NCI-H1417 treated with DMSO at 0.1 percent for 48 hours (cell line): ENCODE results near the gene TBC1D22A.
"Not testable (repeated sequence)": the region's sequence is repeated elsewhere in the genome, so short reads cannot be mapped to it uniquely, and the experiment has no call there.

Source experiments
- DNase-seq: peaks from one replicate; lab custom pipeline; 2025; lab: John Stamatoyannopoulos, UW

TBC1D22A gene

DNA sequence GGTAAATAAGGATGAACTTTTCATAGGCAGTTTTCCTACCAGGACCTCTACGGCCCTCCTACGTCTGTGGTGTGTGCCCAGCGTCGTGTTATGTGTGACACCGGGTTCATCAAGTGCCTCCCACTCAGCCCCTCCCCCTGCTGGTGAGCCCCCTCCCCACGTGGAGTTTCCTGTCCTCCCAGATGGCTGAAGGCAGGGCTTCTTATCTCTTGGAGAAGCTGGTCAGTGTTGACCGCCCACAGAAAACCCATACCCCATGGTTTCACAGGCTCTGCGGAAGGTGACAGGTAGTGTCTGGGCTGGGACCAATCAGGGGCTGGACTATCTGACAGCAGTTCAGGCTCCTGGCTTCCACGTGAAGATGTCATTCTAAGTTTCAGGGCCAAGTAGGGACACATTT, 393.5 kb downstream of the TBC1D22A start:
- DNase-seq: no peak

DNA sequence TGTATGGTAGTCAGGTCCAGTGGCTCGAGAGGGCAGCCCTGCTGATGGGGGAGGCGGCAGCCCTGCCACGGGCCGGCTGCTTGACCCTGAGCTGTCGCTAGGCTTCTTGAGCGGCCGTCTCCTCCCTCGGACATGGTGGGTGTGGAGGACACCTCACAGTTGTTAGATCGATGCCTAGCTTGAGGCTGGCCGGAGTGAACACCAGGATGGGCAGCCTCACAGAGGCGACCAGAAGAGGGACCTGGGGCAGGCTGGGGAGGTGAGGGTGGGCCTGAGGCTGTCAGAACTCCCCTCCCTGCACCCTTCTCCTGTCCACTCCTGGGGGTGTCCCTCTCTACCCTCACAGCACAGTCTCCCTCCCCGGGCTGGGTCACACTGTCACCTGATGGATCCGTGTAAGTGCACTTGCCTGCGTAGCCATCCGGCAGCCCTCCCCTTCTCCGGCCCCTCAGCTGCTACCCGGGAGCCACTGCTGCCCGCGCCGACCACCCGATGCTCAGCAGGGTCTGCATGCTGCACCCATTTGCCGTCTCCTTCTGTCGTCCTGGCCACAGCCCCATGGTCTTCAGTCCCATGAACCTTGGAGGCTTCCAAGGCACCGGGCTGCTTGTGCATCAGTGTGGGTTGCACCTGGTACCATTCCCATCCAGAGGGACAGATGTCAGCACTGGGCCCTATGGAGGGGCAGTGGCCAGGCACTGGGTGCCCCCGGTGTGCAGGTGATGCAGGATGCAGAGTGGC, 394.1 kb downstream of the TBC1D22A start:
- DNase-seq: no peak

DNA sequence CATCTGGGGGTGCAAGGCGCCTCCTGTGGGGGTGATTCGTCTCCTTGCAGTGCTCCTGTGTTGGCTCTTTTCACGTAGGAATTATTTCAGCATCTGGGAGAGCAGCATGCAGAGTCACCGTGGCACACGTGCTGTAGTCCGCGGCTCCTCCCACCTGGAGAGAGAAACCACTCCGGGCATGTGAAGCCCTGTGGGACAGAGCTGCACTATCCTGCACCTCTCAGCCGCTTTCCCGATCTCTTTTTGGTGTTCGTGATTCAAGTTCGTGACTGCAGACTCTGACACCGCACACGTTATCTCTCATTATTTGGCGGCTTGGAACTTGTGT, 394.6 kb downstream of the TBC1D22A start:
- no peak for DNase-seq

DNA sequence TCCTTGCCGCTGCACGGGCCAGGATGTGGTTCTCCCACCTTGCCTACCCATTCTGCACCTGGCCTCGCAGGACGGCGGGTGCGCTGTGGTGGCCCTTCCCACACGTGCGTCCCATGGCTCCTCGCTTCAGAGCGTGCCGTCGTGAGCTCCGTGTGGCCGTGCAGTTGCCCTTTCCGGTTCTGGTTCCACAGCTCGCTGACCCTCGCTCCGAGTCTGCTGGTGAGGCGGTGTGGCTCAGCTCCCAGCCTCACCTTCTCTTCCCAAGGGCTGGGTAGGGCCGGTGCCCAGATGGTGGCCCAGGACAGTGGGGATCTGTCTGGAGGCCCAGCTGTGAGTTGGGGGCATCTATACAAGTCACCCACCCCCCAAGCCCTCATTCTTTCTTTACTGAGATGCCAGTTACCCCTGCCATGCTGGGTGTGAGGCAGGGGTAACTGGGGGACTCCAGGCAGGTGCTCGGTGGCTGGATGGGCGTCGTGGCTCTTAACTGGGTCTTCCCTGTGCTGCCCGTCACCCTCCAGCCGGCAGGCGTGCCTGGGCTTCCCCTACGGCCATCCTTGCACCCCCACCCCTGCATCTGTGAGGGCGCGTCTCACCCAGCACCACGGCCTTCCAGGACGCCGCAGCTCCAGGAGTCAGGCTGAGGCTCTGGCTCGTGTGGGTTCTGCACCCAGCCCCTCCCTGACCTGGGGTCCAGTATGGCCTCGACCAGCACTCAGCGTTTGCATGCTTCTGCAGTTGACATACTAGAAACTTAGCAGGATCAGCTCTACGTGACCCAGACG, 395.2 kb downstream of the TBC1D22A start:
- DNase-seq: no peak

DNA sequence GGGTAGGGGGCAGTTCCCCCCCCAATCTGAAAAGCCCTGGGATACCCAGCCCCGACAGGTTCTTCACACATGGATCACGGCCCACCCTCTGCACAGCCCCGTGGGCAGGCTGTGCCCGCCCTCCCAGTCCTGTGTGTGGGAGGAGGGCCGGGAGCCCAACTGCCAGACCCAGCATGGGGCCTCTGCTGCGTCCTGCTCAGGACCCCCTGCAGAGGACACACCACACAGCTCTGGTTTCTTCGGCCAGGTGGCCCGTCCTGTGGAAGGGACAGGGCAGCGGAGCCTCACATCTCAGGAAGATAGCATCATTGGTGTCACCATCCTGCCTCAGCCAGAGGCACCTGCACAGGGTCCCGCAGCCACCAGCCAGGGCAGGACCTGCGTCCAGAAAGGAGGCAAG, 396.0 kb downstream of the TBC1D22A start:
- no peak for DNase-seq

DNA sequence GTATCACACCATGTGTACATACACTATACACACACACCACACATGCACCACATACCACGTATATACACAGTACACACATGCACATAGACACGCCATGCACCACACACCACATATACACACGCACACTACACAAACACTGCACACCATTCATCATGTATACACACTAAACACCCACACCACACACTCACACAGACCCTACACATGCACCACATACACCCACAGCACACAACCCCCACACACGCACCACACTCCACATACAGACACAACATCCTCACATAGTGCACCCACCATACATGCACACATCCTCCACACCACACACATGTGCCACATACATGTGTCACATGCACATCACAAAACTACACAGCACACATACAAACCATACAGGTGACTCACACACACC, 397.1 kb downstream of the TBC1D22A start:
- DNase-seq: no peak

DNA sequence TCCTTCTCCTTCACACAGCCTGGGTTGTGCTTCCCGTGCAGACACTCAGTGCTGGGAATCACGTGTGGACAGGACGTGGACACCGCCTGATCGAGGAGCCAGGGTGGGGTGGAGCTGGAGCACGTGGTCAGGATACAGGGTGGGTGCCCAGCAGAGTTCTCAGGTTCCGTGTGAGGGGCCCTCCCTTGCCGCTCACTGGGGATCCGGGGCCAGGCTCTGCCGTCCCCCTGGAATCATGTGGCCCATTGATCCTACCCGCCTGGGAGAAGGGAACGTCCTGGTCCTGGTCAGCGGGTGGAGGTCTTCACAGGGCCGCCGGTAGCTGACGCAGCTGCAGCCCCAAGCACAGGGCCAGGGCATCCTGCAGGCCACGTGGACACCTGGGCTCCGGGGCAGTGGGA, 397.7 kb downstream of the TBC1D22A start:
- DNase-seq: no peak

DNA sequence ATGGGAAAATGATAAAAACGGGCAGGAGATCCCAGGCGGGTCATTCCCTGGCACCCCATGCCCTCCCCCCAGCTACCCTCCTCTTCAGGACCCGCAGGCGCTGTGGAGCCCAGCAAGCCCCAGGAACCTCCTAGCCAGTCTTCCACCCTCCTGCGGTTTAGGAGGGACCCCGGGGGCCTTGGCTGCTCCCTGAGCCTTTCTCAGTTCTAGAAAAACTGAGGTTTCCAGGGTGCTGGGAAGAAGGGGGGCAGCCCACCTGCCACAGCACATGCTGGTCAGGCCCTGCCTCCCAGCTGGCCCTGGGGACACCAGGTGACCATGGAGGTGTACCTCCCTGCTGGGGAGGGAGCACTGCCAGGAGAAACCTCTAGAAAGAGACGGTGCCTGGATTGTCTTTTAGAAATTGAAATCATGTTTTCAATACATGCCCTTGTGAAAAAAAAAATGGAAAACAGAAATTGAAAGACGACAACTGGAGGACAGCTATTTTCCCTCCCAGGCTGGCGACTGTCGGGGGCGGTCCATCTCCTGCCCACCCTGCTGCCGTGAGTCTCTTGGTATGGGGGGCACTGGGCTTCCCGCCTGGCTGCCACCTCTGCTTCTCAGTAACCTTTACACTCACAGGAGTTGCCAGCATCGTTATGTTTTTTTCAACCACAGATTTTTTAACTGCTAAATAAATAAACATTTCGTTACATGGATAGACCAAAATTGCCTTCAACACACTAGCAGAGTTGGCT, 398.5 kb downstream of the TBC1D22A start:
- no peak for DNase-seq

DNA sequence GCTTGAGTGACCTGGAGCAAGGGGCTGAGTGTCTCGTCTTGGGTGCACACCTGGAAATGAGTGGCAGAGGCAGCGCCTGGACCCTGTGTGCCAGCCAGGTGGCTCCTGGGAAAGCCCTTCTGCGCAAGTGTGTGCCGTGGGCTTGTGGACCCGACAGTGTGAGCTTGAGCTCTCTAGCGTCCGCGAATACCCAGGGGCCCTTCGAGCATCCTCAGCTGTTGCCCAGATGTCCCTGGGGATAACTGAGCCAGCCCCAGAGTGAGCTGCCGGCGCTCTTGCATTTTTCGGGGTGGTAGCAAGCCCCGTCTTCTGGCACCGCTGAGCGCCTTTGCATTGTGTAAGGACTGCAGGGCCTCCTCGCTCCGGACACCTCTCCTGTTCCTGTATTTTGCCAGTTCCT, 399.2 kb downstream of the TBC1D22A start:
- no peak for DNase-seq

DNA sequence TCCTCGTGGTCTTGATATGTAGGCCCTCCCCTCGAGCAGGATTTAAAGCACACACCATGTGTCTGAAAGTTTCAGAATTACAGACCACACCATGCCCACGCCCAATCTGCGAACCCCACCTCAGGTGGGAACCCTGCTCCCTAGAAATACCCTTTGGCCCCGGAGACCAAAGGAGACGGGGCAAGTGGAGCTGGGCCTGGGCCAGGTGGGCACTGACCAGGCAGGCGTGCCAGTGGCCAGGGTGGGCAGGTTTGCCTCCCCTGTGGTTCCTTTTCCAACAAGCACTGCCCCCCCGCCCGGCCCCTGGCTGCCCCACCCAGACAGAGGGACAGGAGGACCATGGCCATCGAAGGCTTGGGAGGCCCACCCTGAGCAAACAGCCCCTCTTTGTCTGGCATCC, 400.4 kb downstream of the TBC1D22A start:
- DNase-seq: no peak

DNA sequence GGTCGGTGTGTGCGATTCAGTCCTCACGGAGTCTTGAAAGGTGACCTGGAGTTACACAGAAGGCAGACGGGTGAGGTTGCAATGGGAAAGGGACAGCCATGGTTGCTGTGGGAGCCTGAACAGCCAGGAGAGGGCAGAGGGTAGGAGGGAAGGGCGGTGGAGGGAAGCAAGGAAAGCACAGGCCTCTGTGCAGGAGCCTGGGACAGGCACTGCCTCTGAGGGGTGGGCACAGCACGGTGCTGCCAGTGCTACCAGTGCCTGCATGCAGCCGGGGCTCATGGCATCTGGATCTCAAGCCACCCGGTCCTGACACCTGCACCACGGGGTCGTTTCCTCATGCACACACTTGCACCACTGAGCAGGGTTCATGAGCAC, 401.0 kb downstream of the TBC1D22A start:
- DNase-seq: no peak

DNA sequence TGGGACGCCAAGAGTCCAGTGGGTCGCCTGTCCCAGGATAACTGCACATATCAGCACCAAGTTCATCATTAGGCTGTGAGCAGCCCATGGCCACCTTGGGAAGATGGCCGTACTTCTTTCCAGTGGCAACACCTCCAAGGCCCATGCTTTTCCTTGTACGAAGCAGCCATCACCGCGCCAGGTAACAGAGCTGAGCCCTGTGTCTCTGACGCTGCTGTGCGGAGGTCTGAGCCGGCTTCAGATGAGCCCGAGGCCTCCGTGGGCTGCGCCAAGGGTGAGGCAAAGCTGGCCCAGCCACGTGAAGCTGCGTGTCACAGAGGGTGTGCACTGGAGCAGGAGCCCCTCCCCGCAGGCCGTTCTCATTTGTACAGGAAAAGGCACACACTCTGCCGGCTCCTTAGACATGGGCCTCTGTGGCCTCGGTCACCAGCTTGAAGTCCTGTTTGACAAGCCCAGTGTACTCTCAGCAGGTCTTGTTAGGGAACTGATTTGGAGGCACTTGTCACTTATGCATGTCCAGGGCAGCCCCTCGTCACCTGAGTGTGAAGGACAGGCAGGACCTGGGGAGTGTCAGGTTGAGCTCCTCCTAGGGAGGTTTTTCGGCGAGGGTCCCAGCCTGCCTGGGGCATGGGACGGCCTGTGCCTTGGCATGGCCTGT, 401.5 kb downstream of the TBC1D22A start:
- no peak for DNase-seq

DNA sequence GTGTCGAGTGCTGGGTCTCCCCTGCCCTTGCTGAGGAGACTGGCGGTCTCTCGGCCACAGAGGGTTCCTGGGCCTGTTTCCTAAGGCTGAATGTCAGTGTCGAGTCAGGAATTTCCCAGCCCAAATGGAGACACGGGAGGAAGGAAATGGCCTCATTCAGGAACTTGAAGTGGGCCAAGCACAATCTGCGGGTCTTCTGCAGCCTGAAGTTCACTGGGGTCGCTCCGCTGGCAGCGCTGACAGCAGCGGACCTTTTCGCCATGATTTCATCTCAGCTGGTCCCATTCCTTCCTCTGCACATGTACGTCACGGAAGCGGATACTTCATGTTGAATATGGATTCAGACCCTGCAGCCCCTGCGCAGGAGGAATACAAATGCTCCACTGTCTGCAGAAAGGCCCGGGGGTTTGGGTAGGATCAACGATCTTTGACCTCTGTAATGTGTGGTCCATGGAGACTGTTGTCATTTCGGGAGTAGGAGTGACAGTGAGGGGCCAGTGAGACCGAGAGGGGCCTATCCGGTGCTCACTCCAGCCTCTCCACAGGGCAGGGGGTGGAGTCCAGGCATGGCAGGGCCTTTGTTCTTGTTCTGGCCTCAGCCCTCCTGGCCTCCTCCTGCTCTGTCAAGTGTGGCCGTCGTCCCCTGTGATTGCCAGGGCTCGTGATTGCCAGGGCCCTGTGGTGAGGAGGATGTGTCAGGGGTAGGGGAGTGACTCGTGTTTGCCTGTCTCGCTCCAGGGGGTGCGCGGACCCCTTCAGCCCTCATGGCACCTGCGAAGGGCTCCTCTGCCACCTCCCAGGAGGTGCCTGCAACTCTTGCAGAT, 402.3 kb downstream of the TBC1D22A start:
- DNase-seq: no peak

DNA sequence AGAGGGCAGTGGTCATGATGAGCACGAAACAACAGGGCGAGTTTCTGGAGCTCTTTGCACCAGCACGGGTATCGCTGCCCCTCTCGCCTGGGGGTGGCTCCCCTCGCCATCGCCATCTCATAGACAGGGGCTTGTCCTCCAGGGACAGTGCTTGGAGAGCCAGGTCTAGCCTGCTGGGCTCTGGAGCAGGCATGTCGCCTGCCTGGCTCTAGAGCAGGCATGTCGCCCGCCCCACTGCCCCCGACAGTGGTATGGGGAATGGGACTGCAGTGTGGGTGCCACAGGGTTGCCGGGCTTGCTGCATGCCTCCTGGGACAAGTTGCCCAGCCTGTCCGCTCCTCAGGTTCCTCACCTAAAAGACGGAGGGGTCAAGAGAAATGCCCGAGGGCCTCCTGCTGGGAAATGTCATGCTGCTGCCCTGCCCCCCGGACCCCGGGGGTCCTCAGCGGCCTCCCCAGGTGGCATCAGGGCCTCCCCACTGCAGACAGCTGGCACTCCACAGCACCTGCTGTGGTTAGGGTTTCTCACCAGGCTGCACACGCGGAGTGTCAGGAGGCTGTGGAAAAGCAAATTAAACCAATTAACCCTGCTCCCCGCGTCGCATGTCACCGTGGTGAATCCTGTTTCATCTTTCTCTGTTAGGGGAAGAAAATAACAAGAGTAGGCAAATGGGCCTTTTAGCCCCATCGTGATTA, 403.0 kb downstream of the TBC1D22A start:
- no peak for DNase-seq

DNA sequence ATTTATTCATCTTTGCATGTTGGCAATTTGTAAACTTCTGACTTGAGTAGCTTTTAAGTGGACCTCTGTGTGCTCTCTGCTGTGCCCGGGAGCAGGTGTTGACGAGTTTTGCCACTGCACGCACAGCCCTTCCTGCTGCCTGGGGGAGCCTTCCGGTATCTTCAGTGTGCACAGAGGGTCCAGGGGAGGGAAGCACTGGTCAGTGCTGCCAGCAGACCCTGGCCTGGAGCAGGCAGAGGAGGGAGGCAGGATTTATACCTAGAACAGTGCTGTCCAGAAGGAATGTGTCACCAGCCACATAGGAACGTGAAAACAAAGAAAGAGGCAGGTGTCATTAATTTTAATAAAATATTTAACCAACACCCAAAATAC, 403.6 kb downstream of the TBC1D22A start:
- peak; percentile 22 for DNase-seq

DNA sequence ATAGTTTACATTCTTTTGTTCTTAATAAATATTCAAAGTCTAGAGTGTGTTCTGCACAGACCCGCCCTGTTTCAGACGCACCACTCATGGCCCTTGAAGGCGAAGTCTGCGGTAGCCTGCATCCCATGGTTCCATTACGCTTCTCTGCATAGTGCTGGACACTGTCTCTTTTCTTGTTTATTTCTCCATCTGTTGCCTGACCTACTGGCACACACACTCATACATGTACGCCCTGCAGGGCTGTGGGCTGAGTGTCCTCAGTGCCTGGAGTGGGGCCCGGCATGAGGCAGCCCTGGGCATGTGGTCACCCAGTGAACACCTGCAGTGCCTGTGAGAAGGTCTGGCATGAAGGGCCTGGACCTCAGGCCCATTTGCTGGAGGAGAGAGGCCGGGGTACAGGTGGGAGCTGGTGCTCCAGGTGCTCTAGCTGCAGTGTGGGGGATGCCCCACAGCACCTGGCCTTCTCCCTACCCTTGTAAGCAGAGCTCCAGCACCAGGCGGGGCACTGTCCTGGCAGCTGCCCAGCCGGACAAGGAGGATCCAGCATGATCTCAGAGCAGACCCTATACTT, 404.1 kb downstream of the TBC1D22A start:
- no peak for DNase-seq

DNA sequence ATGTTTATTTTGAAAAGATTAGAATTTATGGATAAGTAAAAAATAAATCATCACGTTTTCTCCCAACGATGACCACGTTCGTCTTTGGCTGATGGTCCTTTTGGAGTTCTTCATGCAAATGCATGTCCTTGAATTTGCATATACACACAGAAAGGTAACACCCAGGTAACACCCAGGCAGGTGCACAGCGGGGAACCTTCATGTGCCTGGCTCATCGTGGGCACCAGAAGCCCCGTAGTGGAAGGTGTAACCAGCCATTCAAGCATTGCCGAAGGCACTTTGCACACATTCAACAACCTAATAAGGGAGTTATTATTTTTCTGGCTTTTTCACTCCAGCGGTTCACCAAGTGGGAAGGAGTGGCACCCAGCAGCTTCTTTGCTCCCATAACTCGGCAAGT, 404.6 kb downstream of the TBC1D22A start:
- DNase-seq: no peak

DNA sequence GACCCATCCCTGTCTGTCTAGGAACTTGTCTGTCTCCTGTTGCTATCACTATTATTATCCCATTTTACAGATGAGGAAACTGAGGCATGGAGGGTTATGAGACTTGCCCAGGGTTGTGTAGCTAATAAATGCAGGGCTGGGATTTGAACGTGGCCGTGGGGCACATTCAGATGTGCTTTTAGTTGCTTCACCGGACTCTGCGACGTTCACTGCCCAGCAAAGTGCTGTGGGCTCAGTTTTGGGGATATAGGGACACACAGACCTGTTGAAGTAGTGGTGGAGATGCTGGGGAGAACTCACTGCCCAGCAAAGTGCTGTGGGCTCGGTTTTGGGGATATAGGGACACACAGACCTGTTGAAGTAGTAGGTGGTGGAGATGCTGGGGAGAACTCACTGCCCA, 405.5 kb downstream of the TBC1D22A start:
- DNase-seq: not testable (repeated sequence)

DNA sequence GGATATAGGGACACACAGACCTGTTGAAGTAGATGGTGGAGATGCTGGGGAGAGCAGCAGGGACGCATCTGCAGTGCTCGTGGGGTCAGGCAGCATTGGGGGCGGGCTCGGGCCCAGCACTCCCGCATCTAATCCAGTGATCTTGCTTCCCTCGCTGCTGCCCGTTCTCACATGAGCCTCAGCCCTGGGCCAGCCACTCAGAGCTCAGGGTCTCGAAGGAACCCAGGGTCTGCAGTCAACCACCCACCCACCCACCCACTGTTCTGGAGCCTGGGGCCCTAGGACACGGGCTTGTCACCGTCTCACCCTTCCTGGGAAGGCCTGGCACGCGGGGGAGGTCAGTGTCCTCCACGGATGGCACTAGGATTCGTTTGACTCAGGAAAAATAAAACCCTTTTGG, 406.0 kb downstream of the TBC1D22A start:
- DNase-seq: no peak

DNA sequence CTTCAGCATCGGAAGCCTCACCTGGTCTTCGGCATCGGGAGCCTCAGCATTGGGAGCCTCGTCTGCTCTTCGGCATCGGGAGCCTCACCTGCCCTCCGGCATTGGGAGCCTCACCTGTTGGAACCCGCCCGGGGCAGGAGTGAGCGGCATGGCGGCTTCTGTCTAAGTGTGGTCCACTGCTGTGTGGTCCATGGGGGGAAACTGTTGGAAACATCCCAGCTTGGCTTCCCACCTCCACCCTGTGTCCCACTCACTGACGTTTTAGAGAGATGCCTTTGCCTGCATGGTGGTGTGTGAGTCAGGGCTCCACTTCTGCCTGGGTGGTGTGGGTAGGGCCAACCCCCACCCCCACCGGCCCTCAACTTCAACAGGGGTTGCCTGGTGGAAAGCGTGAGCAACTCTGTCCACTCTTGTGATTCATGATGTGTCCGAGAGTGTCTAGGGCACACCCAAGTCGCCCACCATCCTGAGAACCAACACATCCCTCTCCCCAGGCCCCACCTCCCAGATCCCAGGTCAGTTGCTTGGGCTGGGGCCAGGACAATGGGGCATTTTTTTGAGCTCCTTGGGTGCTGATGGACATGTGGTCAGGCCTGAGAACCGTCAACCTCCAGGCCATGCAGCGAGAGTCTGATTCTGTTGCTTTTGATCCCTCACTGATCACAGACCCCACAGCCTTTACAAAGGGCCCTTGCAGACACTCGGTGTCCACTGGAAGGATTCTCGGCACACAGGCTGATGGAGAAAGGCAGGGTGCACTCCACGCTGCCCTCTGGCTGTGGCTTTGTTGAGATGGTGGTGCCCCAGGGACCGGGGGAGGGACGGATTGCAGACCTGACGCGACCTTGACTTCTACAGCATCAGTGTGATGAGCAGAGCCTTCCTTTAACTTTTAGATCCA, 406.7 kb downstream of the TBC1D22A start:
- DNase-seq: no peak
